Right ventricle myocardium superior (tissue), 1 donor: ENCODE measurements around the gene USH1G. TPM values are rescaled to one million over a fixed set of nuclear protein-coding genes. Genes with fewer than 3 reads are reported as not detected.

Experiments used
- ATAC-seq: fragments of 200-7000 bp; cut with Tn5 transposase; one replicate; pipeline ENCODE4 v1.9.1; 2020; ENCODE audit warnings: mild to moderate bottlenecking; ENCODE audit not compliant: poor library complexity
- DNase-seq: peaks from one replicate; pipeline ENCODE4 v3.0.0-alpha.2; 2020
- intact Hi-C: fragments of 100-400 bp; cut with DNase I; formaldehyde crosslinking; loops from one replicate; pipeline ENCODE4 v1.11.2; 2022
- total RNA-seq: library from RNA; stranded (reverse); fragmentation: NEBNext Ultra II Directional; extraction: Animal tissue kit (Norgen Biotek cat#: 25700); gene quantifications from one replicate; pipeline ENCODE4 v1.2.1, GENCODE V29; 2021
- donor health status: DM: no; HTN: yes; CAD: no; lungs with severe emphysema.

USH1G gene
- total RNA-seq, 1 donor from 2014 or later, result not detected

DNA sequence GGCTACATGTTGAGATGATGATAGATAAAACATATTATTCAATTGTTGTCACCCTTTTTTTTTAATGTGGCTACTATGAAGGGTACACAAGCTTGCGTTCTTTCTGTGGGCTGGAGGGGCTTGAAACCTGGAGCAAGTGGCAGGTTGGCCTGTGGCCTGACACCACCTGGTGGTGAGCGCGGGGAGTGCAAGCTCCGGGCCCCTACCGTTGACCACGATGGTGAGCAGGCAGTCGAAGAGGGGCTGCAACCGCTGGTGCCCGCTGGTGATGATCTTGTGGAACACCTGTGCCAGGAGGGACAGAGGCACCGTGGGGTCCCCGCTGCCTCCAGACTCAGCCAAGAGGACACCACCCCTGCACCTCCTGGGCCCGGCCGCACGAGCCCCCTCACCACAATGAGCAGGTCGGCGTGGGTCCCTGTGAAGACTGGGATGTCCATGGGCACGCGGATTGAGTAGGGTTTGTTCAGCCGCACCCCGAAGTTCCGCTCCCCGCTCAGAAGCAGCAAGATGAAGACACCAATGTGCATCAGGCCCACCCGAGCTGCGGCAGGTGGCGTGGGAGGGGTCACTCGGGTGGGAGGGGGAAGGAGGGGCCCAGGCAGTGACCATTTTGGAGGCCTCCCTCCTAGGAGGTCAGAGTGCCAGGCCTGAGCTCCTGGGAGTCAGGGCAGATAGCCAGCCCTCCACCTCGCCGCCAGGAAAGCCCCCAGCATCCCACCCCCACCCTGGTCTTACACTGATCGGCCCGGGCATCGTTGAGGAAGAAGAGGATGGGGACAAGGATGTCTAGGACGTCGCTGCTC is 35.1 kb upstream of the USH1G start:
- ATAC-seq, result peak; percentile 62
- peak; percentile 86 for DNase-seq
- intact Hi-C loops, result no loop called here

DNA sequence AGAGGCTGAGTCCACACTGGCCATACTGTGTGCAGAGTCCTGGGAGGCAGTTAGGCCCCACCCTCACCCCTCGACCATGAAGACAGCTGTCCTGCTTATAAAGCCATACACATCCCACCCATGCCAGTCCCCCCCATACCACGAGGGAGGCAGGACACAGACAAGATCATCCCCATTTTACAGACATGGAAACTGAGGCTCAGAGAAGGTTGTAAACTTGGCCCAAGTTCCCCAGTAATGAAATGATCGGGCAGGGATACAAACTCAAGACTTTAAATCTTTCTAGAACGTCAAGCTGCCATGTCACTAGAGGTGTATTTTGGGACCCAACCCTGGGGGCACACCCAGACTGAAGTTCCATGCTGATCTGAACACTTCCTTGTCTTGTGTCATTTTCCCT is 33.0 kb upstream of the USH1G start:
- ATAC-seq (no peak), DNase-seq (no peak)
- intact Hi-C loops, result no loop called here

DNA sequence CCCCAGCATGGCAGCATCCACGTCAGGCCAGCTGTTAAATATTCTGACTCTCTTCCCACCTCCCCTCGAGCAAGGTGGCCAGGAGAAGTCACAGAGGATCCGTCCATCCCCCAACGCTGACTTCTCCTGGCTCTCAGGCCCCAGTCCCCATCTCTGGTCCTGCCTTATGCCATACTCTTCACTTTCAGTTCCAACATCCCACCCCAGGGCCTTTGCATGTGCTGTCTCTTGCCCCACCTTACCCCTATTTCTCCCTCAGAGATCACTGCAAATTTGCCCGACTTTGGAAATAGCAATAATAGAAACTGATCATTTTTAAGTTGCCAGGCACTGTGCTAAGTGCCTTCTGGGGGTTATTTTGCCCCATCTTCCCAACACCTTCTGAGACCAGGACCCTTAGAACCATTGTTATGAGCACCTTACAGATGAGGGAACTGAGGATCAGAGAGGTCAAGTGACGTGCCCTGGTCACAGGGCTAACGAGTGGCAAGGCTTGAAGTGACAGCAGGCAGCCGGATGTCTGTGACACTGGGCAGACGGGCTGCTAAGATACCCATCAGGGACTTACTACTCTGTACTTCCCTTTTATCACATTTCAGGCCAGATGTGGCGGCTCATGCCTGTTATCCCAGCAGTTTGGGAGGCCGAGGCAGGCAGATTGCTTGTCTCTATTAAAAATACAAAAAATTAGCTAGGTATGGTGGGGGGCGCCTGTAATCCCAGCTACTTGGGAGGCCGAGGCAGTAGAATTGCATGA is 31.8 kb upstream of the USH1G start:
- intact Hi-C loops, result no loop called here

DNA sequence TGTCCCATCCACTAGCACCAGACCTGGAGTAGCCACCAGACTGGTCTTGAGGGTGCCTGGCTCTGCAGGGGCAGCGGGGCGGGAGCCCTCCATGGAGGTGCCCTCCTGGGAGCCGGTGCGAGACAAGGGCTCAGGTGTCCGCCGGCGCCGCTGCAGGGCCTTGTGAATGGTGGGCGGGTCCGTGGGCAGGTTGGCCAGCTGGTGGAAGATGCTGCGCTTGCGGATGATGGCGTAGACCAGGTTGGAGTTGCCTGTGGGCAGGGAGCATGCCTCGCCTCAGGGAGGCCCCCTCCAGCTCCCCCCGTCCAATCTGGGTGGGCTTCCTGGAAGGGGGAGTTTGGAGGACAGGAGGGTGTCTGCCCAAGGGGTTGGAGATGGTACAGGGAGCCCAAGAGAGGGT is 31.1 kb upstream of the USH1G start:
- DNase-seq (no peak), ATAC-seq (no peak)
- intact Hi-C loops, result no loop called here

More for the DNA sequence above, 31.8 kb upstream of the USH1G start:
- DNase-seq, result no peak
- no peak for ATAC-seq

DNA sequence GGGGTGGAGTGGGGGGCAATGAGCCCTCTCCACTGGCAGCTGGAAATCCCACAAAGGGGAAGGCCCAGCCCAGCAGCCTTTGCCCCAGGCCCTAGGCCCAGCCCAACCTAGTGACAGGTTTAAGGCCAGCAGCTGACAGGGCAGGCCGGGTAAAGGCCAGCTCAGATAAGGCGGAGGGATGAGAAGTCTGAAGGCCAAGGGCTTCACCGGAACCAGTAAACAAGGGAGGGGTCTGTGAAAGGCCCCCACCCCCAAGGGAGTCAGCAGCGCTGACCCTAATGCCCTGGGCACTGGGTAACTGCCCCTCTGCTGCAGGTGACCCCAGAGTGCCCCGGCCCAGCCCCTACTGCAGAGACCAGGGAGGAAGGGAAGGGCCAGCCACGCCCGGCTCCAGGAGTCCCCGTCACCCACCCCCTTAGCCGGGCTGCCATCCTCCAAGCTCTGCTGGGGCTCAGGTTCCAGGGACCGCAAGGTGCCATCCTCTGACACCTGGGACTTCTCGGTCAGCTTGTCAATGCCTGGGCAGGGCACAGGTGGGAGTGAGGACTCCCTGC is 30.2 kb upstream of the USH1G start:
- intact Hi-C loops, result no loop called here
- no peak for DNase-seq
- no peak for ATAC-seq

DNA sequence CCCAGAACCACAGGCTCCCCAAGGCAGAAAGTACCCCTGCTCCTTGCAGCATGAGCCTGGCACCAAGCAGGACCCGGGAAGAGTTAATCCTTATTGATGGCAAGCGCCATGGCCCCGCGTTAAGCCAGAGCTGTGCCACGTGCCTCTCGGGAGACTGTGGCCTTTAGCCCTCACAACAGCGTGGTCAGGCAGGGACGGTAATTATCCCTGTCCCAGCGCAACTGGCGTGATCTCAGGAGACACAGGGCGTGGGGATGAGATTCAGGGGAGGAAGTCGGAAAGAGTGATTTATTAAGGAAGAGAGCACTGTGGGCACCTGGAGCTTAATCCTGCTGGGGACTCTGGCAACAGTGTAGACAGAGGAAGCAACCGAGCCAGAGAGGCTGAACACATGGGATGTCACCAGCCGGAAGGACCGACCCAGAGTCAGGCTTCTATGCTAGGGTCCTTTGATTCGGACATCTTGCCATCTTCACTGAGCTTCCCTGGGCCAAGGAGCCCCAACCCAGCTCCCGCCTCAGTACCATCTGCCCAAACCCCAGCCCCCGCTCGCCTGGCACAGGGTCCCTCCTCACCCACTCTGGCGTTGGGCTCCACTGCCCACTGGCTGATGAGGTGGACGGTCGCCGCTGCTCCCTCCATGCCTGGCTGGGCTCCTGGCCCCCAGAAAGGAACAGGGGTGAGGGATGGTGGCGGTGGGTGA is 29.5 kb upstream of the USH1G start:
- intact Hi-C loops, result no loop called here
- DNase-seq (no peak), ATAC-seq (peak; percentile 10)

DNA sequence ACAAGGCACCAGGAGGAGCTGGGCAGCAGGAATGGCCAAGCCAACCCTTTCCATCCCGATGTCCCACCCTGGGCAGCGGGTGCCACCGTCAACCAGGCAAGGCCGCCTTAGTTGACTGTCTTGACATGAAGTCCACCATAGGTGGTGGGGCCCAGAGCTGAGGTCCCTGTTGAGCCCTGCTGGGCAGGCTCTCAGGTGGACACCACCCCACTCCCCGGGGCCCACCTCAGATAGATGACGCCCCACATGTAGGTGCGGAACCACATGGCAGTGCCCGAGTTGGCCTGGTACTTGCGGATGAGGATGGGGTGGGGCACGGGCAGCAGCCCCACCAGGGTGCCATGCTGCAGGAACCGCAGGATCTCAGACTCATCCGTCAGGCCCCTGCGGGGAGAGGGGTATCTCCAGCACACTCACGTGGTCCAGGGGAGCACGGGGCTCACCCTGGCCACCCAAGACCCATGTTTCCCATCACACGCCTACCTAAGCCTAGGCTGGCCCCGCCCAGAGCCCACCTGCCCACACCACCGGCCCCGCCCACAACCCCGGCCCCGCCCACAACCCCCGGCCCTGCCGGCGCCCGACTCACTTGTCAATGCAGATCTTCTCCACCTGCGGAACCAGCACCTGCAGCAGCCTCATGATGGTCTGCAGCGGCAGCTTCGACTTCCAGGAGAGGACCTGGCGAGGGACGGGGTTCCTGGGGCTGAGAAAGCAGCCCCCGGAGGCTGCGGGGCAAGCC is 28.8 kb upstream of the USH1G start:
- DNase-seq (no peak), ATAC-seq (no peak)
- intact Hi-C loops, result no loop called here

DNA sequence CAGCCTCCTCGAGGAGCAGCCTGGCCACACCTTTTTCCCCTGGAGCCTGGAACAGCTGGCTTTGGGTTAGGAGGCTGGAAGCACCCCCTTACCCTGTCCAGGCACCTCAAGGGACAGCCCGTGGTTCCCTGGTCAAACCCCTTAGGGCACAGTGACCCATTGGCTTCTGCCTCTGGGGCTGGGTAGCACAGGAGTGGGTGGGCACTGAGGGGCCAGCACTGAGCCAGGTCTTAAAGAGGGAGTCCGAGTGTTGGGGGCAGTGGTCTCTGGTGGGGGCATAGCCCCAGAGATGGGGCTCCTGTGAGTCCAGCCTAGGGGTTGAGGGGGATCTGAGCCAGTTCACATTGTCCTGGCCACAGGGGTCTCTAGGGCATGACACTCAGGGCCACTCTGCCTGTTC is 28.0 kb upstream of the USH1G start:
- intact Hi-C loops, result no loop called here
- ATAC-seq (no peak), DNase-seq (no peak)

DNA sequence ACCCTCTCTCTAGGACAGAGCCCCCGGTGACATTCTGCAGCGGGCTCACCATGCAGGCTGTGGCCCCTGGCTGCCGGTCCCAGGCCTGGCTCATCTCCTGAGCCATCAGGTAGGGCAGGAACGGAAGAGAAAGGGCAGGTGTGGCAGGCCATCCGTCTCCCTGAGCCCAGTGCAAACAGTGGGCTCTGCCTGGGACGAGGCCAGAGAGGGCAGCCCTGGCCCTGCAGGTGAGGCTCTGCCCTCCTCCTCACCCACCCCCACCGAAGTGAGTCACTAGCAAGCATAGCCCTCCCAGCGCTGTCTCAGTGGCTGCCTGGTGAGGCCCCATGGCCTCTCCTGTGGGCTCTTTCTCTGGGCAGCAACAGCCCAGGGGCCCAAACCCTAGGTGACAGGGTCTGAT is 27.2 kb upstream of the USH1G start:
- intact Hi-C loops, result no loop called here
- no peak for ATAC-seq
- DNase-seq, result no peak

DNA sequence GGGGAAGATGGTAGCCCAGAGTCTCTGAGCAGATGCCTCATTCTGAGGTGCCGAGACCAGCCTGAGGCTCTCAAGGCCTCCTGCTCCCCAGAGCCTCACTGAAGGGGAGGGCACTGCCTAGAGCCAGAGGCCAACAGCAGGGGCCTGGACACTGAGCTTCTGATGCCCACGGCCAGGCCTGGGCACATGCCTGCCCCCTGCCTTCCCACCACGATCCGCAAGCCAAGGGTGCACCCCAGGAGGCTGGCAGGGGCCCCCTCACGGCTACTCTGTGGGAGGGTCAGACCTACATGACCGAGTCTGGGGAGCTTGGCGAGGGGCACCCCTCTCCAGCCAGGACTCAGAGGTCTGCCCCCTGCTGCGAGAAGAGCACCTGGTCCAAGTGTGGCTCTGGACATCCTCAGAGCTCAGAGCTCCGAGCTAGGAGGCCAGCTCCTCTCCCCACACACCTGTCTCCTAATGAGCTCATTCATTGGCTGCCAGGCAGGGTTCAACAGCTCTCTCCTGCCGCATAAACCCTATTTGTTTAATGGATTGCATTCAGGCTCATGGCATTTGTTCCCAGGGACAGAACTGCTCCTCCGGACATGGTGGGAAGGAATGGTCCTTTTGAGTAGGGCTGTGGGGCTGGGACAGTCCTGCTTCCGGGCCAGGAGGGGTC is 26.5 kb upstream of the USH1G start:
- intact Hi-C loops, result no loop called here
- no peak for ATAC-seq
- DNase-seq, result no peak

DNA sequence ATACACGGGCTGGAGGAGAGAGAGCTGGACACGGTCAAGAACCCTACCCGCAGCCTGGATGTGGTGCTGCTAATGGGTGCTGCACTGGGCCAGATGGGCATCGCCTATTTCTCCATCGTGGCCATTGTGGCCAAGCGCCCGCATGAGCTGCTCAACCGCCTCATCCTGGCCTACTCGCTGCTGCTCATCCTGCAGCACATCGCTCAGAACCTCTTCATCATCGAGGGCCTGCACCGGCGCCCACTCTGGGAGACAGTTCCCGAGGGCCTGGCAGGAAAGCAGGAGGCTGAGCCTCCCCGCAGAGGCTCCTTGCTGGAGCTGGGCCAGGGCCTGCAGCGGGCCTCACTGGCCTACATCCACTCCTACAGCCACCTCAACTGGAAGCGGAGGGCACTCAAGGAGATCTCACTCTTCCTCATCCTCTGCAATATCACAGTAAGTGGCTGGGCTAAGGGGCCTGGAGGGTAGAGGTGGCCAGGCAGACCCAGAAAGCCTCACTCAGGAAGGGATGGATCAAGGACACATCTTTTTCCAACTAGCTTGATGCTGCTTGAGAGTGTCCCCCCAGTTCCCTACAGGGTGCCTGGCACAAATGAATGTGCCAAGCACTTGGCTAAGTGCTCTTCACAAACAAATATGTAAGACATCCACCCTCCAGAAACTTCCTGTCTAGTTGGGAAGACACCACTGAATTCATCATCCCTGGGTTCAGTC is 24.1 kb upstream of the USH1G start:
- DNase-seq (no peak), ATAC-seq (no peak)
- intact Hi-C loops, result no loop called here

DNA sequence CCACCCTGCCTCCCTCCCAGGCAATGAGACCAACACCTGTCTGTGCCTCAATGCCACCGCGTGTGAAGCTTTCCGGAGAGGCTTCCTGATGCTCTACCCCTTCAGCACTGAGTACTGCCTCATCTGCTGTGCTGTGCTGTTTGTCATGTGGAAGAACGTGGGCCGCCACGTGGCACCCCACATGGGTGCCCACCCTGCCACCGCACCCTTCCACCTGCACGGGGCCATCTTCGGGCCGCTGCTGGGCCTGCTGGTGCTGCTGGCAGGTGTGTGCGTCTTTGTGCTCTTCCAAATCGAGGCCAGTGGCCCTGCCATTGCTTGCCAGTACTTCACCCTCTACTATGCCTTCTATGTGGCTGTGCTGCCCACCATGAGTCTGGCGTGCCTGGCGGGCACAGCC is 23.6 kb upstream of the USH1G start:
- intact Hi-C loops, result no loop called here
- ATAC-seq (no peak), DNase-seq (no peak)

DNA sequence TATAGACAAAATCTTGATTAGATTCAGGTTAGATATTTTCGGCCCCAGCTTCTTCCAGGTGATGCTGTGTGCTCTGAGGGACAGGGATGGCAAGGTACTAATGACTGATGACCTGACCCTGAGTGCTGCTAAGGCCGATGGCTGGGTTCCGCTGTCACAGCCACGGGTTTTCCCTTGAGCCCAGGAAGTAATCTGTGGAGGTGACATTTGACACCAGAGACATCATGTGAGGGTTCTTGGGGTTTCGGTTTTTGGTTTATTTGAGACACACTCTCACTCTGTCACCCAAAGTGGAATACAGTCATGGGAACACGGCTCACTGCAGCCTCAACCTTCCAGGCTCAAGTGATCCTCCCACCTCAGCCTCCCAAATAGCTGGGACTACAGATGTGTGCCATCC is 22.5 kb upstream of the USH1G start:
- ATAC-seq (no peak), DNase-seq (no peak)
- intact Hi-C loops, result no loop called here

DNA sequence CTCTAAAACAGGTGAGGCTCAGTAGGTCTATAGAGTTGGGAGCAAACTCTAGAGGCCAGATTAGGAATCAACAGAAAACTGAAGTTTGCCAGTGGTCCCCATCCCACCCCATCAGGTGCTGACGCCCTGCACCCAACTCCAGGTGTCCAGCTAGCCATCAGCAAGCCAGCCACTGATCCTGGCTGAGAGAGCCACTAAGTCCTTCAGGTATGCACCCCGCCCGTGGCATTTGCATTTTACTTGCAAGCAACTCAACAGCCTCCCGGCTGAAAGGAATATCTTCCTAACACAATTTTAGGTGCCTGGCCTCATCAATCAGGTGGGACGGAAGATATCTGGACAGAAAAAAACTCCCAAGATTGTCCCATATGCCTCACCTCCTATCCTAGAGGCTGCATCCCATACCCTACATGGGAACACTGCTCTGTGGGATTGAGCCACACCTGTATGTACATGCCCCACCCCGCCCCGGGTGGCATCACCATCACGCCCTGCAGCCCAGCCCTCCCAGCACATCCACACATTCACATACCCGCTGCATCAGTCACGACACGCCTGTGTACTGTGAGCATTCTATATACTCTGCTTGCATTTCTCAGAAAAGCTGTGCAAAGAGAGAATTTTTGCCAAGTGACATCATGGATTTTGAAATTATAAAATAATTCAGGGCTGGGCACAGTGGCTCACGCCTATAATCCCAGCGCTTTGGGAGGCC is 20.9 kb upstream of the USH1G start:
- DNase-seq, result no peak
- ATAC-seq, result no peak
- intact Hi-C loops, result no loop called here

DNA sequence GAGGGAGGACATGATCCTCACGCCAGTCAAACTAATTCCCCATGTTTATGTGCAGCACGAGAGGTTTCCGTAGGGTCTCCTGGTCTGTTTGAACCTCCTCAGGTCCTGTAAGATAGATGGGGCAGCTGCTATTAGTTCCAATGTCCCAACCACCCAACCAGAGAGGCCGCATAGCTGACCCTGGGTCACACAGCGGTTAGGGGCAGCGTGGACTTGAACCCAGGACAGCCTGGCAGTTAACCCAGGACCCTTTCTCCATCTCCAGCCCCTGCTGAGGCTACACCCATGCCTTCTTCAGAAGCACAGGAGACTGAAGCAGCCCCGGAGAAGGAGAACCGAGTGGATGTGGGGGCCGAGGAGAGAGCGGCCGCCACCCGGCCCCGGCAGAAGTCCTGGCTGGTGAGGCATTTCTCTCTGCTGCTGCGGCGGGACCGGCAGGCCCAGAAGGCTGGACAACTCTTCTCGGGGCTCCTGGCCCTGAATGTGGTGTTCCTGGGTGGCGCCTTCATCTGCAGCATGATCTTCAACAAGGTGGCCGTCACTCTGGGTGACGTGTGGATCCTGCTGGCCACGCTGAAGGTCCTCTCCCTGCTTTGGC is 18.2 kb upstream of the USH1G start:
- intact Hi-C loops, result no loop called here
- DNase-seq, result no peak
- no peak for ATAC-seq

DNA sequence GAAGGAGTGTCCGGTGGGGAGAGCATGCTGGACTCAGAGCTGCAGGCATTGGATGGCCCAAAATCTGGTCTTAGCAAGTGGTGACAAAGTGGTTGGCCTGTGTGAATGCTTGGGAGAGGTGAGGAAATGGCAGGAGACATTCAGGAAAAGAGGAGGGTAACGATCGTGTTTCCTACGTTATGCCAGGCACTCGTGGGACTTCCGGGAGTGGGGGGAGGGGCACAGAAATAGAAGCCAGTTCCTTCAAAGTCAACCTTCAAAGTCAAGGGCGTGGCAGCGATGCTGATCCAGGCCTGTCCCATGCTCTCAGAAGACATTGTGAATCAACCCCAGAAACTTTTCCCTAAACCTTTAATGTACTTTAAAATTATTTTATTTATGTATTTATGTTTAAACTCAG is 16.5 kb upstream of the USH1G start:
- ATAC-seq (no peak), DNase-seq (no peak)
- intact Hi-C loops, result no loop called here
